Activated naive CD4-positive, alpha-beta T cell treated with anti-CD3 and anti-CD28 coated beads, Interleukin-2, amount 50 U/mL, for 16 hours (primary cell): ENCODE results near the gene PLCH1.

Source experiments
- DNase-seq: peaks from one replicate; pipeline ENCODE4 v3.0.0-alpha.2; 2020

PLCH1 gene

GRCh38 chr3:155743606-155744005 is 1.3 kb downstream of the PLCH1 start:
- DNase-seq: no peak

GRCh38 chr3:155742349-155742965 is 2.4 kb downstream of the PLCH1 start:
- DNase-seq: no peak

- DNase-seq: no peak
Observed at GRCh38 chr3:155741603-155742002, 3.3 kb downstream of the PLCH1 start.

GRCh38 chr3:155741101-155741500 is 3.8 kb downstream of the PLCH1 start:
- no peak for DNase-seq

DNA sequence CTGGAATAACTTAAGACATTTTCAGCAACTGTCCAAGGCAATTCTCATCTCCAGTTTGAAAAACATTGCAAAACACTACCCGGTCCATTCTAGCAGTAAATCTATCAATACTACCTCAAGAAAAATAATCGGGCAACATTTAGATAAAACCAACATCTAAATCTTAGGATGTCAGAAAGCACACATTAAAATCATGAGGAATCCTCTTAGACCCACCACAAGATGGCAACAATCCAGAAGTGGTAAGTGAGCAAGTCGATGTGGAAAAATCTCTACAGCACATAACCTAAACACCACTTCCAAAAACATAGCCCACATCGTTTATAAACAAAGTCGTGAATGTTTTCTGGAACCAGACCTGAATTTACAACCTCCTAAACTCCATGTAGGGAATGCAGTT is 5.7 kb downstream of the PLCH1 start:
- no peak for DNase-seq

DNA sequence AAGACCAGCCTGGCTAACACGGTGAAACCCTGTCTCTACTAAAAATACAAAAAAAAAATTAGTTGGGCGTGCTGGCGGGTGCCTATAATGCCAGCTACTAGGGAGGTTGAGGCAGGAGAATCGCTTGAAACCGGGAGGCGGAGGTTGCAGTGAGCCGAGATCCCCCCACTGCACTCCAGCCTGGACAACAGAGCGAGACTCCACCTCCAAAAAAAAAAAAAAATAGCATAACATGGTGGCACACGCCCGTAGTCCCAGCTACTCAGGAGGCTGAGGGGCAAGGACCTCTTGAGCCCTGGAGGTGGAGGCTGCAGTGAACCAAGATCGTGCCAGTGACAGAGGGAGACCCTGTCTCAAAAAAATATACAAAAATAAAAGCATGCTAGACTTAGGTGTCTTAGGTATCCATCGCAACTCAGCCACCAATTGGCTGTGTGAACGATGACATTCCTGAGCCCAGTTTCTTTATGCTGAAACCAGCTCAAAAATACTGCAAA is 6.2 kb downstream of the PLCH1 start:
- DNase-seq: no peak

- no peak for DNase-seq
Observed at GRCh38 chr3:155737844-155738460, 6.9 kb downstream of the PLCH1 start.

GRCh38 chr3:155736381-155736780 is 8.5 kb downstream of the PLCH1 start:
- DNase-seq: no peak

GRCh38 chr3:155730843-155731242 is 14.0 kb downstream of the PLCH1 start:
- DNase-seq: no peak

- DNase-seq: no peak
Observed at GRCh38 chr3:155727836-155728235, 17.0 kb downstream of the PLCH1 start.

DNA sequence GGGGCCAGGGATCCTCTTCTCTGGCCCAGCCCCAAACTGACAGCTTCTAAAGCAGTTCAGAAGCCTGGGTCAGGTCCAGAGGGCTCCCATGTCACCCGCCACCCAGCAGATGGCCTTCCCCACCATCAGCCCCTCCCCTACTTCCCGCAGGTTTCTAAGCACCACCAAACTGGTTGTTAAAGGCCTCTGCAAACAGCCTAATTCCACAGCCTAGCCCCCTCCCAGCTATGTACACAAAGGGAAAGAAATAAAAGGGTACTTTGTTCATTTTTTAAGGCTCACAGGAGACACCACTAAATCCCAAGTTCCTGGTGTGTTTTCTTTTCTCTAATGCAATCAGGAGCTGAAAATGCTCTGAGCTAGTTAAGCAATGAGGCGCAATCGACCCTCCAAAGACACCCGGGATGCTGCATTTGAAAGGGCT is 30.6 kb downstream of the PLCH1 start:
- no peak for DNase-seq

- DNase-seq: no peak
Observed at GRCh38 chr3:155712008-155712407, 32.9 kb downstream of the PLCH1 start.

DNA sequence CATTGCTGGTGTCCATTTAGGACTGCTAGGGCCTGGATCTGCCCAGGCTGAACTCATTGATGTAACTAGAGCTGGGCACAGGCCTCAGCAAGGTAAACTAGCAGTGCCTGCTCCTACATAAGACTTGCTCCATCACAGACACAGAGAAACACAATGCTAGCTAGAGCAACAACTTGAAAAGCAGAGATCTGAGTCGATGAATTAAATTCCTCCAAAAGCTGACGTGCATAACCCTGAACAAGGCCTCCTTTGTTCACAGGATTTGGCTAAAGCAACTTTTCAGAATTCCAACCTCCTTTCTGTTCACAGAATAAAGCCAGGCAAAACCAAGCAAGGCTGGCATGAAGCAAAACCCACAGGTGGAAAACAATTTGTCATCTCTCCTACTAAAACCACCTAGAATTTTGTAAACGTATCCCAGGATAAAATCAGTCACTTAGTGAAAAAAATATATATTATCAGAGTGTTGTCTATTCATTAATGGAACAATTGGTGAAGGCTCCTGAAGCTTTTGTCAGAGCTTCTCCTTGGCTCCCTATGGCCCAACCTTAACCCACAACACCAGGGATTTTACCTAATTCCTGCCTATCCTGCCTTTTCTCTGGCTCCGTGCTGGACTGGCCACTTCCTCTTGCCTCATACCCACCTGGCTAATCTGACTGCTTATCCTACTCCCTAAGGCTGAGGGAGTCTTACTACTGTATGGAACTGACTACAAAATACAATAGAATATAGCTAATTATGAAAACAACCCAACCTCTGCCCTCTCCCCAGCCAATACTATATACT is 39.9 kb downstream of the PLCH1 start:
- DNase-seq: no peak

DNA sequence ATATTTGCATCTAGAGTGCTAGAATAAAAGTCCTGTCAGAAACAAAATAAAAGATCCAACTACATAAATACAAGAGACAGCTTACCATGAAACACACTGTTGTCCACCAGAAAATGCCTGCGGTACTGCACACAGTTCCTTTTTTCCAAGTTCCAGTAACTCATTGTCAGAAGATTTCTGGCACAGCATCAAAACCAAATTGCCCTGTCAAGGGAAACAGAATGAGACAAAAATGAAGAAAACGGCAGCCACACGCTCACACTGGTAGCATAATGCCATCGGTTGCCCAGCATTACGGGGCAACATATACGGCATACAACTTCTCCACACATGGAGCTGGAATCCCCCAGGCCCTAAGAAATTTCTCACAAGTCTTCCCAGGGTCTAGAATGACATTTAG is 40.8 kb downstream of the PLCH1 start:
- no peak for DNase-seq

GRCh38 chr3:155702745-155703591 is 41.9 kb downstream of the PLCH1 start:
- DNase-seq: no peak

DNA sequence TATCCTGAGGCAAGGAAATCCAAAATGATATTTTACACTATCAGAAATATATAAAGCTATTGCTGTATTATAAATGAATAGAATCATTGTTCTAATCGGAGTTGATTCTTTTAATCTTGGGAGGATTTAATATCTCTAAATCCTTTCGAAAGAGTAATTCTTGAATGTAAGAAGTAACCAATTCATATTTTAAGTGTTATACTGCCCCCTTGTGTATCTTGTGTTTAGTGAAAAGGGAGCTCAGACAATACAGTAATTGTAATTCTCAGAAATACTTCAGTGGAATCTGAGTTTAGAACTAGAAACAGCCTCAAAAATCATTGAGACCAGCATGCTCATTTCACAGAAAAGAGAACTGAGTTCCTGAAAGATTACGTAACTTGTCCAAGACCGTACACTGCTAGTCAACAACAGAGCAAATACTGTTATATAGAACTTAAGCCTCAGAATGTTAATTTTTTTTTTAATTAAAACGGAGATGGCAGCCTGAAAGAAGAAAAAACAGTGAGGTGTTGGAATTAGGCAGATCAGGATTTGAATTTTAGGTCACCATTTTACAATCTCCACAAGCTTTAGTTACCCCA is 42.9 kb downstream of the PLCH1 start:
- no peak for DNase-seq

- no peak for DNase-seq
Observed at GRCh38 chr3:155697542-155697941, 47.3 kb downstream of the PLCH1 start.

- no peak for DNase-seq
Observed at GRCh38 chr3:155690921-155691320, 54.0 kb downstream of the PLCH1 start.

- DNase-seq: no peak
Observed at GRCh38 chr3:155688481-155688880, 56.4 kb downstream of the PLCH1 start.

DNA sequence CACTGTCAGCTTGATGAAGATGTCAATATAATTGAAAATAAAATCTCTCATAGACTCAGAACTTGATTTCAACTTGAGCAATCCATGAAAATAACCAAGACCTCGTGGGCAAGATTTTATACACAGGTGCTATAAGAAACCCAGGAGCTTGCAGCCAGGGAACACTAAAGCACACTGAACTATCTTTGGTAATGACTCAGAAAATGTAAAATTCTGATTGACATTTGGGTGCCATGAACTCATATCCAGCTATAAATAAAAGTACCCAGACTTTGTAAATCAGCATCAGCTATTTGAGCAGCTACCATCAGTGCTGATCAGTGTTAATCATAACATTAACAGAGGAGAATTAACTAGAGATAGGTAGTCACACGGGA is 61.5 kb downstream of the PLCH1 start:
- no peak for DNase-seq

DNA sequence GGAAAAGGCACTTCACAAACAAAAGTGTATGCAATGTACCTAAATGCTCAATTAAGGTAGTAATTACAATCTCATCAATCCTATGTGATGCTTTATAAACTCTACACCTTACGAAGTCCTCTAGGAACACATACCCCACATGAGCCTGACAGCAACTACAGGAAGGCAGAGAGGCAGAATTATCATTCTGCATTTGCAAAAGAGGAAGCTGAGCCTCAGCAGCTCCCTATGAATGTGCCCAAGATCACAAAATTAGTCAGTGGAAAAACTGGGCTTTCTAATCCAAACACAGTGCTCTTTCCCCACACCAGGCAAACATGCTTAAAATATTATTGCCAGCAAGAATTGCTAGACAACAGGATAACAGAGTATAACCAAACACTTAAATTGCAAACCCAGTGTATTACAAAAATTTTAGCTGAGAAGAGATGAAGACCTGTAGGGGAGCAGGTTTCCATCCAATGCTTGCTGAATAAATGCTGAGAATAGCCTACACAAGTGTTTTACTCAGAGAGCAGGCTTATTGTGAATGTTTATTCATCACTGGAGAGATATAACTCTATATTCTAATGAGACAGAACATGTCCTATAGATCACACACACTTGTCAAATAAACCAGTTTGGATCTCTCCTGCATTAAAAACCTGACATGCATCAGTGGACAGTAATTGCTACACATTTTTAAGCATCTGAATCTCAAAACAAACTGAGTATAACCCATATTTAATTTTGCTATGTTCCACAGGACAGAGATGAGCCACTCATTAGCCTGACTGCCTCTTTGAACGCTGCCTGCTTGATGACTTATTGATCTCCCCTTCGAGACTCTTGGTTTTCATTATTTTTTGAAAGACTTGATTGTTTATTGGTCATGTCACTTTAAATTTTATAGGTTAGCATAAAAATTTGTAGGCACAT is 62.2 kb downstream of the PLCH1 start:
- DNase-seq: no peak
